Measurements from ENCODE around the gene GRIN2A. TPM values are rescaled to one million over a fixed set of nuclear protein-coding genes. Genes with fewer than 3 reads are reported as not detected.

The GRIN2A gene
- total RNA-seq, 1 donor from 2014 or later = 1.5 TPM

GRCh38 chr16:9778849-9779248, 403.4 kb downstream of the GRIN2A start:
- DNase-seq (no peak), ATAC-seq (ENCODE audit: low read depth) (no peak)
- Mint-ChIP-seq H3K27ac (no peak overlapping the region), H3K36me3 (ENCODE audit: low read depth) (no peaks in the 10 kb centered on the region), H3K4me3 (no peak overlapping the region), H3K9me3 (no peaks in the 10 kb centered on the region), H3K4me1 (no peaks in the 10 kb centered on the region), H3K27me3 (peaks cover 2% of the 10 kb centered on the region)
- CTCF ChIA-PET = no interaction called here
- POLR2A ChIA-PET = no interaction called here
- intact Hi-C loops (cut with micrococcal nuclease) = no loop called here
- no peak for TF ChIP-seq CTCF (IDR thresholded peaks at IDR 0.05)

- POLR2A ChIA-PET = no interaction called here
- no peaks in the 10 kb centered on the region for H3K9me3 Mint-ChIP-seq
- no peak overlapping the region for H3K27ac Mint-ChIP-seq
- intact Hi-C loops (cut with micrococcal nuclease) = no loop called here
- peaks cover 5% of the 10 kb centered on the region for H3K27me3 Mint-ChIP-seq
- DNase-seq = no peak
- no peak for TF ChIP-seq CTCF (IDR thresholded peaks at IDR 0.05)
- CTCF ChIA-PET = no interaction called here
- no peaks in the 10 kb centered on the region for H3K36me3 Mint-ChIP-seq (ENCODE audit: low read depth)
- no peak overlapping the region for H3K4me3 Mint-ChIP-seq
- H3K4me1 Mint-ChIP-seq = no peaks in the 10 kb centered on the region
- no peak for ATAC-seq (ENCODE audit: low read depth)
Observed at GRCh38 chr16:9775998-9776397, 406.2 kb downstream of the GRIN2A start.

GRCh38 chr16:9773289-9773688, 408.9 kb downstream of the GRIN2A start:
- H3K4me1 Mint-ChIP-seq = no peaks in the 10 kb centered on the region

GRCh38 chr16:9772526-9773225, 409.6 kb downstream of the GRIN2A start:
- POLR2A ChIA-PET = no interaction called here
- Mint-ChIP-seq H3K36me3 (ENCODE audit: low read depth) (no peaks in the 10 kb centered on the region), H3K4me3 (no peak overlapping the region), H3K27ac (no peak overlapping the region), H3K4me1 (no peaks in the 10 kb centered on the region), H3K27me3 (peaks cover 5% of the 10 kb centered on the region), H3K9me3 (no peaks in the 10 kb centered on the region)
- CTCF ChIA-PET = no interaction called here
- no peak for ATAC-seq (ENCODE audit: low read depth)
- TF ChIP-seq CTCF (IDR thresholded peaks at IDR 0.05) = no peak
- no peak for DNase-seq
- intact Hi-C loops (cut with micrococcal nuclease) = no loop called here

More at GRCh38 chr16:9773289-9773688, 408.9 kb downstream of the GRIN2A start:
- H3K4me3 Mint-ChIP-seq = no peak overlapping the region
- no peak for TF ChIP-seq CTCF (IDR thresholded peaks at IDR 0.05)
- H3K36me3 Mint-ChIP-seq (ENCODE audit: low read depth) = no peaks in the 10 kb centered on the region
- no peak overlapping the region for H3K27ac Mint-ChIP-seq
- intact Hi-C loops (cut with micrococcal nuclease) = no loop called here
- no peak for DNase-seq
- H3K9me3 Mint-ChIP-seq = no peaks in the 10 kb centered on the region
- H3K27me3 Mint-ChIP-seq = peaks cover 5% of the 10 kb centered on the region
- ChIA-PET CTCF (no interaction called here), POLR2A (no interaction called here)
- no peak for ATAC-seq (ENCODE audit: low read depth)

- peaks cover 3% of the 10 kb centered on the region for H3K27me3 Mint-ChIP-seq
- H3K4me1 Mint-ChIP-seq = no peaks in the 10 kb centered on the region
- DNase-seq (no peak), ATAC-seq (ENCODE audit: low read depth) (no peak)
- intact Hi-C loops (cut with micrococcal nuclease) = no loop called here
- CTCF ChIA-PET = no interaction called here
- no peak overlapping the region for H3K27ac Mint-ChIP-seq
- H3K36me3 Mint-ChIP-seq (ENCODE audit: low read depth) = no peaks in the 10 kb centered on the region
- H3K4me3 Mint-ChIP-seq = no peak overlapping the region
- POLR2A ChIA-PET = no interaction called here
- no peak for TF ChIP-seq CTCF (IDR thresholded peaks at IDR 0.05)
- no peaks in the 10 kb centered on the region for H3K9me3 Mint-ChIP-seq
Observed at GRCh38 chr16:9766891-9767290, 415.3 kb downstream of the GRIN2A start.
